Thoracic aorta (tissue), 2 donors: ENCODE data around the gene AFTPH. TPM values are rescaled to one million over a fixed set of nuclear protein-coding genes. Genes with fewer than 3 reads are reported as not detected.
A peak's percentile ranks its signal among the peaks of the same experiment; 100 is the strongest.

ENCODE experiments used
- ATAC-seq: fragments of 150-250 bp; one replicate; pipeline ENCODE4 v1.8.0; 2017; ENCODE audit warnings: low read depth; ENCODE audit not compliant: insufficient number of reproducible peaks, low FRiP score
- DNase-seq: peaks from one replicate; pipeline ENCODE4 v3.0.0-alpha.2; 2020; ENCODE audit warnings: low spot score
- H3K27ac ChIP-seq, 2 donors: fragments of 200-600 bp; sonication (generic); 1 replicate in 1 of 2; 2 replicates in 1 of 2; pipeline ENCODE4 v1.5.1; 2016; ENCODE audit warnings: mild to moderate bottlenecking in 2 of 2, moderate library complexity in 2 of 2
- H3K27me3 ChIP-seq: fragments of 200-600 bp; sonication (generic); replicated peaks from 2 replicates; pipeline ENCODE4 v1.6.0; 2016; ENCODE audit warnings: mild to moderate bottlenecking; ENCODE audit not compliant: insufficient read depth
- H3K36me3 ChIP-seq: fragments of 200-600 bp; sonication (generic); one replicate; pipeline ENCODE4 v1.5.1; 2016
- H3K4me1 ChIP-seq, 2 donors: fragments of 200-600 bp; sonication (generic); 1 replicate in 1 of 2; 2 replicates in 1 of 2; pipeline versions ENCODE4 v1.5.1 to v1.6.0; 2016; ENCODE audit warnings: low read depth in 2 of 2, mild to moderate bottlenecking in 1 of 2; ENCODE audit not compliant: control insufficient read depth in 1 of 2
- H3K4me3 ChIP-seq: fragments of 200-600 bp; sonication (generic); 2 replicates; pipeline ENCODE4 v1.5.1; 2016; ENCODE audit warnings: mild to moderate bottlenecking
- H3K9me3 ChIP-seq: fragments of 200-600 bp; sonication (generic); 2 replicates; pipeline ENCODE4 v1.5.1; 2016
- CTCF ChIP-seq: fragments of 200-600 bp; sonication (generic); IDR thresholded peaks from one replicate; pipeline ENCODE4 v1.5.1; 2019; ENCODE audit warnings: antibody characterized with exemption
- total RNA-seq, 2 donors: library from RNA; depleted of rRNA; stranded (reverse); fragments of >200 nt; gene quantifications; one replicate each; pipeline versions ENCODE4 v1.1.0 to v1.2.3, GENCODE V29; 2016

Gene AFTPH
- total RNA-seq, 2 donors from 2014 or later = 27.3 to 32.1 TPM

- no peak for TF ChIP-seq CTCF
- Histone ChIP-seq H3K36me3 (no peaks in the 10 kb centered on the region), H3K27me3 (no peaks in the 10 kb centered on the region), H3K27ac (no peak overlapping the region), H3K9me3 (no peaks in the 10 kb centered on the region), H3K4me1 (peaks cover 11 to 22% of the 10 kb centered on the region in 2 donors), H3K4me3 (peak overlapping the region; percentile 63)
- DNase-seq (no peak), ATAC-seq (no peak)
Measured at GRCh38 chr2:64607381-64608304, 83.5 kb downstream of the AFTPH start.

GRCh38 chr2:64608867-64609226 is 84.7 kb downstream of the AFTPH start:
- no peak overlapping the region for H3K27ac ChIP-seq
- no peaks in the 10 kb centered on the region for H3K36me3 ChIP-seq
- H3K9me3 ChIP-seq = no peaks in the 10 kb centered on the region
- peaks cover 11 to 22% of the 10 kb centered on the region in 2 donors for H3K4me1 ChIP-seq
- ATAC-seq = no peak
- DNase-seq = no peak
- H3K4me3 ChIP-seq = peak overlapping the region; percentile 76
- no peak for TF ChIP-seq CTCF
- H3K27me3 ChIP-seq = no peaks in the 10 kb centered on the region

GRCh38 chr2:64609227-64609941 is 85.3 kb downstream of the AFTPH start:
- Histone ChIP-seq H3K27me3 (no peaks in the 10 kb centered on the region), H3K4me1 (peaks cover 11 to 21% of the 10 kb centered on the region in 2 donors), H3K4me3 (peak overlapping the region; percentile 76), H3K9me3 (no peaks in the 10 kb centered on the region), H3K36me3 (no peaks in the 10 kb centered on the region), H3K27ac (no peak overlapping the region)
- no peak for TF ChIP-seq CTCF
- ATAC-seq (no peak), DNase-seq (no peak)

GRCh38 chr2:64609942-64610281 is 85.8 kb downstream of the AFTPH start:
- TF ChIP-seq CTCF = no peak
- Histone ChIP-seq H3K27me3 (no peaks in the 10 kb centered on the region), H3K27ac (no peak overlapping the region), H3K4me1 (peaks cover 7 to 16% of the 10 kb centered on the region in 2 donors), H3K9me3 (no peaks in the 10 kb centered on the region), H3K4me3 (peak overlapping the region; percentile 76), H3K36me3 (no peaks in the 10 kb centered on the region)
- DNase-seq (no peak), ATAC-seq (no peak)

GRCh38 chr2:64610316-64610855 is 86.3 kb downstream of the AFTPH start:
- DNase-seq = no peak
- no peak overlapping the region for H3K27ac ChIP-seq
- no peak for TF ChIP-seq CTCF
- no peaks in the 10 kb centered on the region for H3K27me3 ChIP-seq
- H3K4me1 ChIP-seq = peaks cover 6 to 12% of the 10 kb centered on the region in 2 donors
- H3K9me3 ChIP-seq = no peaks in the 10 kb centered on the region
- no peak overlapping the region for H3K4me3 ChIP-seq
- H3K36me3 ChIP-seq = no peaks in the 10 kb centered on the region
- ATAC-seq = no peak
